Hematopoietic multipotent progenitor cell treated with erythropoietin and hydrocortisone succinate and interleukin-3 and kit ligand, for 6 days (in vitro differentiated cells): ENCODE data around the gene CHRNA7.

Experiments used
- DNase-seq: peaks from one replicate; pipeline ENCODE4 v3.0.0-alpha.2; 2015

CHRNA7 gene

GRCh38 chr15:32029862-32030781 lies at the start of gene CHRNA7:
TSS of gene CHRNA7 (plus strand) at chr15:32030515. CDS start at chr15:32030595, 80 bp downstream.
- DNase-seq: peak; percentile 76

GRCh38 chr15:31985607-31986006 lies 44.7 kb upstream of the CHRNA7 start:
- no peak for DNase-seq

GRCh38 chr15:31993062-31993461 lies 37.3 kb upstream of the CHRNA7 start:
- no peak for DNase-seq

- DNase-seq: no peak
Measured at GRCh38 chr15:31997711-31998110, 32.6 kb upstream of the CHRNA7 start.

- no peak for DNase-seq
Measured at GRCh38 chr15:32003558-32003957, 26.8 kb upstream of the CHRNA7 start.

- no peak for DNase-seq
Measured at GRCh38 chr15:32004249-32004648, 26.1 kb upstream of the CHRNA7 start.

DNA sequence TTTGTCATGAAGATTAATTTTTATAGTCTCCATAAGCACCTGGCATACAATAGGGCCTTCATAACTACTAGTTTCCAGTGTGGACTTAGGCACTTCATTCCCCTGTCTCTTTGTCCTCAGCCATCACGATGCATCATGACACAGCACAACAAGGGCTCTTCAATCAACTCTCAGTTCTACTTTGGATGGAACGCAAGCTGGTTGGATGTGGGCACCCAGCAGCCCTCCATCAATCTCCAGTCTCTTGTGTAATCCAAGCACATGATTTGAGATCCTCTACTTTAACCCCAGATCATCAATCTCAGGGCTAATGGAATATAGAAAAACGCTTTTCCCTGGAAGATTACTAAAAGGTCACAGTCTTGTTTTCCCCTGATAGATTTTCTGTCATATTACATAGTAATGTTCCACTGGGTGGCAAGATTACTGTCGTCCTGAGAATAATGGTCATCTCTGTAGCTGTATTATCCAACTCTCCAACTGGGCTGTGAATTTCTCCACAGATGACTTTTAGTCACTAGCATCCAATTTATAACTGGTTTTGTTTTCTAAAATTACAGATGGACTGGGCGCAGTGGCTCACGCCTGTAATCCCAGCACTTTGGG lies 22.9 kb upstream of the CHRNA7 start:
- no peak for DNase-seq

DNA sequence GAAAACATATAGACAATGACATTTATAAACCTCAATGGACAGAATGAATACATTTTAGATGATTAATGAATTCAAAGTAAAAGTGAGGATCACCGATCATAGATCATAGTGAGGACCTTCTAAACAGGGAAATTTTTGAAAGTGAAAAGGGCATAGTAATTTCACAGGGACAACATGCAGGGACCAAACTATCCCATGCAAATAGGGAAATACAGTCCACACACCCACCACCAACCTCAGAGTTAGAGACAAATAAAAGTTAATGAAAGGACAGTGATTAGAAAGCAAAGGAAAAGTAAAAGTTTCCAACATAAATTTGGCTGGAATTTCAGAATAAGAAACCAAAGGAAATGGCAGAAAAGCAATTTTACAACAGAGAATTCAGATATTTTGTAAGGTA lies 15.4 kb upstream of the CHRNA7 start:
- no peak for DNase-seq

DNA sequence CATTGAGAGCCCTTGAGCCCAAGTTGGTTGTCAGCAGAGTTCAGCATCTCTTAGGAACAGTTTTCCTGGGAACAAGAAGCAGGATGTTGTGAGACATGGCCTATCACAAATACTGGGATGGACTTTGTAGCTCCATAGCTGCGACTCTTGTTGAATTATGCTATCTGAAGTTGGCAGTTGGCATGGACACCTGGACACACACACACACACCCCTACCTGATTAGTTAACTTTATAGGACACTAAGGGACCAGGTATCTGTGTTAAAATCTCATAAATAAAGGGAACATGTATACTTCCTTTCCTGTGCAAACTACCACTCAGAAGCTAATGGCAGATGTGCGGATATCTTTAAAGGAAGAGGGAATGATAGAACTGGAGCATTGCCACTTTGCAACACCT lies 10.2 kb upstream of the CHRNA7 start:
- DNase-seq: no peak

- peak; percentile 1 for DNase-seq
Measured at GRCh38 chr15:32028921-32029320, 1.4 kb upstream of the CHRNA7 start.

DNA sequence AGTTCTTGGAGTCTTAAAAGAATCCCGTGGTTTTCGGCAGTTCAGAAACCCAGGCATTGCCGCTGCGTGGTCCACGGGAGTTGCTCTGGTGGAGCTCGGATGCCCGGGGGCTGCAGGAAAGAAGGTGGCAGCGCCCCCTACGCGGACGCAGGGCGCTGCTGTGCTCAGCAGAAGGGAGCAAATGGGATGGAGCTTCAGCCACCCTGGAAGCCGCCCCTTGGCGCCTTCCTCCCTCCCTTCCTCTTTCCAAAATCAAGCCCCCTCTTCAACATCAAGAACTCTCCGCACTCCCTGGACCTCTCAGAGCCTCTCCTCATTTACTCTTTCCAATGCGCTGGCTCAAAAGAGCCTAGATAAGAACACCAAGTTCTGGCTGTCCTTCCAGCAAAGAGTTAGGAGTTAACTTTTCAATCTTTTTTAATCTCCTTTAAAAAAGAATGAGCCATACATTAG lies 880 bp upstream of the CHRNA7 start:
- DNase-seq: peak; percentile 46

- no peak for DNase-seq
Measured at GRCh38 chr15:32030795-32031194, 480 bp downstream of the CHRNA7 start.

DNA sequence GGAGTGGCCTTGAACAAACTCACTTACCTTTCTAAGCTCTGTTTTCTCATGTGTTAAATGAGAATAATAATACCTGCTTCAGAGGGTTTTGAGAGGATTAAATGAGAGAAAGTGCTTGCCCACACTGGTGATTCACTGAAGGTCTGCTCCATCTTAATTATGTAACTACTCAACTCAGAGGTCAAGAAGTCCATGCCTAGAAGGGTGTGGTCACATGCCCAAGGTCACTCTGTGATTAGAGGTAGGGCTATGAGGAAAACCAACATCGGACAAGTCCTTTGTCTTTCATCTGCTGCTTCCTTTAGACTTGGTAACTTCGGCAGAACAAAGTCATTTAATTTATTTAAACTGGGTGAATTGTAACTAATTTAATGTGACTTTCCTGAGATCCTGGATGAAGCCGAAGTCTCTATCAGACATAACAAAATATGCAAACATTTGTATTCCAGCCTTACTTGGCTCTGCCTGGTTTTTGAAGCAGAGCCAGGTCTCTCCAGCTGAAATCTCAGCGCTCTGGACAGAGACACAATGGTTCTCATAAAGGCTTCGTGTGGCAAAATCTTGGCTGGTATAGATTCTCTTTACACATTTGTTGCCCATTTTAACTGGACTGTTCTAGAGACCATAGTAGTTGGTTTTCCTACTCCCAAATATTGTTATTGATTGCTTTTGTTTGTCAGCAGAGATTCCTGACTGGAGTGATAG lies 3.0 kb downstream of the CHRNA7 start:
- DNase-seq: no peak

DNA sequence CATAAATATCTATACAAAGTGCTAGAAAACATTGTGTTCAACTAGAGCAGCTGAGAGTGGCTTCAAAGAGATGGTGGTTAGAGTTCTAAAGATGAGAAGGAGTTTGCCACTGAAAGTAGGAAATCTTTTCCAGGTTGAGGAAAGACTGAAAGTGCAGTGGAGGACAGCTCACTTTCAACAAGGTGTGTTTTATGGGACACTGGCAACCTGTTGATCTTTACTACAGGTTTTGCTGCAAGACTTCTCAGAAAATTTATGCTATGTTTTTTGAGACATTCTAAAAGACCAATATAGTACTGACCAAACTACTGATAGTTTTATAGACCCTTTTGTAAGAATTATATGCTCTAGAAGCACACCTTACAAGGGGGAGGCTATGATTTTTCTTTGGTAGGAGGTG lies 3.8 kb downstream of the CHRNA7 start:
- no peak for DNase-seq

DNA sequence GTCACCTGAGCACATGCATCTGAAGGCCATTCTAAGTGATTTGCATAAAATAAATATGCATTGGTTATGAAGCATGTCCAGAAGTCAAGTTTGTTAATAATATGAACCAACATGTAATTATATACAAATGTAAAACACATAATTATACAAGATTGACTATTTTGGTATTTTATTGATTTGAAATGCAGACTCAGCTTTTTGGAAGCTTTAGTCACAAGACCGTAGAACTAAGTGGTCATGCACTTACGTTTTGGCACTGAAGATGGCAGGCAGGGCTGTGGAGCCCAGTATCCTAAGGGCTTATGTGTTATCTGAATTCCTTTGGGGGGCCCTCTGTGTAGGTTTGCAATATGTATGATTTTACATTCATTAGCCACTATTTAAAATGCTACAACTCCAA lies 5.0 kb downstream of the CHRNA7 start:
- DNase-seq: no peak

DNA sequence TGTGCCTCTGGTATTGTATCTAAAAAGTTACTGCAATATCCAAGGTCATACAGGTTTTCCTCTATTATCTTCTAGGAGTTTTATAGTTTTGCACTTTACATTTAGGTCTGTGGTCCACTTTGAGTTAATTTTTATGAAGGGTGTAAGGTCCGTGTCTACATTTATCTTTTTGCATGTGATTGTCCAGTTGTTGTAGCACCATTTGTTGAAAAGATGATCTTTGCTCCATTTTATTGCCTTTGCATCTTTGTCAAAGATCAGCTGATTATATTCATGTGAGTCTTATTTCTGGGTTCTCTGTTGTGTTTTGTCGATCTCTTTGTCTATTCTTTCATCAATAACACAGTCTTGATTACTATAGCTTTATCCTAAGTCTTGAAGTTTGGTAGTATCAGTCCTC lies 6.7 kb downstream of the CHRNA7 start:
- no peak for DNase-seq

- DNase-seq: no peak
Measured at GRCh38 chr15:32041294-32041693, 11.0 kb downstream of the CHRNA7 start.

GRCh38 chr15:32042269-32042972 lies 12.1 kb downstream of the CHRNA7 start:
- DNase-seq: peak; percentile 37

DNA sequence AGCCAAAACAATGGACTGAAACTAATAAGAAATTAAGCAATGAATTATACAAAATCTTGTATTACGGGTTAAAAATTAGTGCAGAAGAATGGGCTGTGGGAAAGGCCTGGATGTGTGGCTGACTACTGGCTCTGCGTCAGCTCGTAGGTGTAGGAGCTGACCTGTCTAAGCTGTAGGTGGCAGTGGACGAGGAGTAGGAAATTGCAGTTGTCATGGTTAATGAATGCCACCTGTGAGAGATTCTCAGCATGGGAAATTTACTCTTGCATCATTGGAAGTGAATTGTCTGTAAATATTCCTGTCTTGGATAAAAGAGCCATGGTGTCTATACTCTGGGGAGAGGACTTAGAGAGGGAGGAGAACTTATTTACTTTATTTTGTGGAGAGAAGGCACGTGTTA lies 23.4 kb downstream of the CHRNA7 start:
- DNase-seq: no peak

DNA sequence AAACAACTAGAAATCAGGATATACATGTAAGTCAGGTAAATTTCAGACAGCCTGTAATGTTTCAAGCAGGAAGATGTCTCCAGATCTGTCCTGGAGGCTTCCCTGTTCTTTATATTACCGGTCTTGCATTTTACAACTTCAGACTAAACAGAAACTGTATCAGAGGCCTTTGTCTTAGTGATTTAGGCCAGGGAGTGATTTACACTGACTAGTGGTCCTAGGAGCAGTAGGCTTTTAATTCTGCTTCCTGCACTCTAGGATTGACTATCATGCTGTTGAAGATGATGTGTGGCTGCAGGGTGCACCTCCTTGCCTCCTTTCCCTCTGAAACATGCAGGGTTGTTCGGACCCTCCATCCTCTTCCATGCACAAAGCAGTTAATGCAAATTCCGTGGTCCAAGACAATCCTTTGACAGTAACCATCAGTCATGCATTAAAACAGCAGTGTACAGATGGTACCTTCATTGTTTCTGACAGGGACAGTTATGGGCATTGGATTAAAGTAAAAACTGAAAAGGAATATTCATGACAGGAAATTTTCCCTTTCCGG lies 27.6 kb downstream of the CHRNA7 start:
- no peak for DNase-seq

DNA sequence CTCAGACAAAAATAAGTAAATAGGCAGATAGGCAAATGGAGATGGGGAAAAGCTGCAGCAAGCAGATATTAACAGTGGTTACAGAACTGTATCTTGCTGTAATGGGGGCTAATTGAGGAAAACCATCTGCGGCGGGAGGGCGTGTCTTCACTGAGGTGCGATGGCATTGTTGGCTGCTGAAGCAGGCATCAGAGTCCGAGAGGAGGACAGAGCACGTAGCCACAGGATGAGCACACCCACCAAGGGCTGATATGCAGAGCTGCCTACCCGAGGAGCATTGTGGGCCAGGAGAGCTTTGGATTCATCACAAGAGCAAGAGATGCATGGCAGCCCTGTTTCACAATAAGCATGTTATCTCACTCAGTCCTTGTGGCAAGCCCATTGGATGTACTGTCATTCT lies 30.4 kb downstream of the CHRNA7 start:
- DNase-seq: no peak

GRCh38 chr15:32067115-32067514 lies 36.8 kb downstream of the CHRNA7 start:
- no peak for DNase-seq
